Astrocyte (in vitro differentiated cells and primary cell): ENCODE measurements around the gene TIMM29. TPM values are rescaled to one million over a fixed set of nuclear protein-coding genes. Genes with fewer than 3 reads are reported as not detected.

Experiments used
- DNase-seq: peaks from one replicate; pipeline ENCODE4 v3.0.0-alpha.2; 2010; ENCODE audit warnings: low read depth
- FAIRE-seq: peaks from 2 replicates; lab custom pipeline; 2011; peaks lifted over from hg19 to GRCh38; lab: Jason Lieb, UNC
- H2AFZ ChIP-seq: 2 replicates; pipeline ENCODE4 v1.6.0; 2012; ENCODE audit warnings: low read depth, low read length, inconsistent platforms
- H3K27ac ChIP-seq: 2 replicates; pipeline ENCODE4 v1.5.1; 2011; ENCODE audit warnings: low read depth, low read length, inconsistent platforms
- H3K27me3 ChIP-seq: 2 replicates; pipeline ENCODE4 v1.6.0; 2011; ENCODE audit warnings: low read length, inconsistent platforms; ENCODE audit not compliant: insufficient read depth
- H3K36me3 ChIP-seq: 2 replicates; pipeline ENCODE4 v1.5.1; 2011; ENCODE audit warnings: low read length, inconsistent platforms; ENCODE audit not compliant: insufficient read depth
- H3K4me1 ChIP-seq: 2 replicates; pipeline ENCODE4 v1.5.1; 2011; ENCODE audit warnings: low read length, inconsistent platforms; ENCODE audit not compliant: insufficient read depth
- H3K4me2 ChIP-seq: 2 replicates; pipeline ENCODE4 v1.6.0; 2012; ENCODE audit warnings: low read length, inconsistent platforms
- H3K4me3 ChIP-seq: 2 replicates; pipeline ENCODE4 v1.5.1; 2011; ENCODE audit warnings: low read depth, mild to moderate bottlenecking, low read length, inconsistent platforms; ENCODE audit not compliant: insufficient read depth
- H3K79me2 ChIP-seq: 2 replicates; pipeline ENCODE4 v1.6.0; 2012; ENCODE audit warnings: mild to moderate bottlenecking, low read length, inconsistent platforms; ENCODE audit not compliant: insufficient read depth
- H3K9ac ChIP-seq: 2 replicates; pipeline ENCODE4 v1.6.0; 2012; ENCODE audit warnings: mild to moderate bottlenecking, low read length, inconsistent platforms
- H3K9me3 ChIP-seq: 2 replicates; pipeline ENCODE4 v1.5.1; 2012; ENCODE audit warnings: low read depth, mild to moderate bottlenecking, low read length, inconsistent platforms; ENCODE audit not compliant: insufficient read depth
- H4K20me1 ChIP-seq: 2 replicates; pipeline ENCODE4 v1.6.0; 2012; ENCODE audit warnings: low read length, inconsistent platforms; ENCODE audit not compliant: insufficient read depth
- H3K27ac Mint-ChIP-seq: one replicate; pipeline ENCODE4 v1.8.0; 2021; ENCODE audit warnings: mild to moderate bottlenecking, mixed read lengths; ENCODE audit not compliant: unreplicated experiment
- H3K27me3 Mint-ChIP-seq: one replicate; pipeline ENCODE4 v1.8.0; 2021; ENCODE audit warnings: low read depth, mixed read lengths; ENCODE audit not compliant: unreplicated experiment
- H3K36me3 Mint-ChIP-seq: one replicate; pipeline ENCODE4 v1.8.0; 2021; ENCODE audit warnings: low read depth, mixed read lengths; ENCODE audit not compliant: unreplicated experiment
- H3K4me1 Mint-ChIP-seq: one replicate; pipeline ENCODE4 v1.8.0; 2021; ENCODE audit warnings: low read depth, mixed read lengths; ENCODE audit not compliant: unreplicated experiment
- H3K4me3 Mint-ChIP-seq: one replicate; pipeline ENCODE4 v1.8.0; 2021; ENCODE audit warnings: mild to moderate bottlenecking, moderate library complexity, mixed read lengths; ENCODE audit not compliant: unreplicated experiment
- H3K9me3 Mint-ChIP-seq: one replicate; pipeline ENCODE4 v1.8.0; 2021; ENCODE audit warnings: mild to moderate bottlenecking, mixed read lengths; ENCODE audit not compliant: unreplicated experiment
- CTCF ChIP-seq: IDR thresholded peaks from 2 replicates; pipeline ENCODE4 v1.5.1; 2011; ENCODE audit warnings: low read depth, mild to moderate bottlenecking, inconsistent platforms, low read length, moderate library complexity; ENCODE audit not compliant: insufficient read depth
- EZH2 ChIP-seq: IDR thresholded peaks from 2 replicates; pipeline ENCODE4 v1.6.1; 2012; ENCODE audit warnings: mild to moderate bottlenecking, low read length, inconsistent platforms; ENCODE audit not compliant: insufficient read depth
- total RNA-seq: library from RNA; stranded (reverse); gene quantifications from 2 replicates; pipeline ENCODE4 v1.2.1, GENCODE V29; 2021

TIMM29 gene
- total RNA-seq, 1 donor from 2014 or later = 28.9 TPM

- FAIRE-seq = no peak
- Histone ChIP-seq H3K27me3 (no peaks in the 10 kb centered on the region), H4K20me1 (peaks cover 81% of the 10 kb centered on the region), H2AFZ (no peak overlapping the region), H3K36me3 (no peaks in the 10 kb centered on the region), H3K4me2 (no peak overlapping the region), H3K4me1 (peaks cover 12% of the 10 kb centered on the region), H3K79me2 (peaks cover 73% of the 10 kb centered on the region), H3K27ac (no peak overlapping the region), H3K9ac (no peak overlapping the region), H3K9me3 (no peaks in the 10 kb centered on the region), H3K4me3 (no peak overlapping the region)
- no peaks in the 10 kb centered on the region for H3K36me3 Mint-ChIP-seq
- no peaks in the 10 kb centered on the region for H3K27me3 Mint-ChIP-seq
- DNase-seq = no peak
- no peak overlapping the region for H3K4me3 Mint-ChIP-seq
- no peaks in the 10 kb centered on the region for H3K9me3 Mint-ChIP-seq
- no peak overlapping the region for H3K27ac Mint-ChIP-seq
- H3K4me1 Mint-ChIP-seq = peaks cover 20% of the 10 kb centered on the region
- TF ChIP-seq EZH2 = no peak
- no peak for TF ChIP-seq CTCF
Observed at GRCh38 chr19:10887616-10888367, 40.8 kb upstream of the TIMM29 start.

GRCh38 chr19:10888421-10888866, 40.2 kb upstream of the TIMM29 start:
- Mint-ChIP-seq H3K4me3 (no peak overlapping the region), H3K4me1 (peaks cover 20% of the 10 kb centered on the region), H3K36me3 (no peaks in the 10 kb centered on the region)

More at GRCh38 chr19:10888421-10888866, 40.2 kb upstream of the TIMM29 start:
- no peaks in the 10 kb centered on the region for H3K27me3 ChIP-seq
- no peaks in the 10 kb centered on the region for H3K9me3 ChIP-seq
- no peaks in the 10 kb centered on the region for H3K27me3 Mint-ChIP-seq
- DNase-seq = no peak
- peaks cover 79% of the 10 kb centered on the region for H4K20me1 ChIP-seq
- no peaks in the 10 kb centered on the region for H3K36me3 ChIP-seq
- peaks cover 67% of the 10 kb centered on the region for H3K79me2 ChIP-seq
- no peak overlapping the region for H3K4me2 ChIP-seq
- no peak for FAIRE-seq
- no peaks in the 10 kb centered on the region for H3K9me3 Mint-ChIP-seq
- no peak overlapping the region for H3K27ac Mint-ChIP-seq
- no peak overlapping the region for H3K4me3 ChIP-seq
- no peak overlapping the region for H2AFZ ChIP-seq
- H3K4me1 ChIP-seq = peaks cover 12% of the 10 kb centered on the region
- TF ChIP-seq CTCF (no peak), EZH2 (no peak)
- no peak overlapping the region for H3K27ac ChIP-seq
- no peak overlapping the region for H3K9ac ChIP-seq
